Parathyroid adenoma (tissue), 2 donors: ENCODE measurements around the gene ESRRB.
A peak's percentile ranks its signal among the peaks of the same experiment; 100 is the strongest.

Experiments used
- H2AFZ ChIP-seq: fragments of 300-600 bp; sonication (generic); one replicate; pipeline ENCODE4 v1.7.0; 2017; ENCODE audit warnings: antibody characterized with exemption, mild to moderate bottlenecking
- H3K27ac ChIP-seq: fragments of 300-600 bp; sonication (generic); one replicate; pipeline ENCODE4 v1.7.0; 2017
- H3K27me3 ChIP-seq: fragments of 300-600 bp; sonication (generic); one replicate; pipeline ENCODE4 v1.7.0; 2017; ENCODE audit warnings: low read length; ENCODE audit not compliant: control insufficient read depth, insufficient read depth
- H3K36me3 ChIP-seq: fragments of 300-600 bp; sonication (generic); one replicate; pipeline ENCODE4 v1.7.0; 2017; ENCODE audit warnings: low read length; ENCODE audit not compliant: control insufficient read depth, insufficient read depth
- H3K4me1 ChIP-seq: fragments of 300-600 bp; sonication (generic); one replicate; pipeline ENCODE4 v1.7.0; 2017; ENCODE audit warnings: control low read depth
- H3K4me2 ChIP-seq: fragments of 300-600 bp; sonication (generic); one replicate; pipeline ENCODE4 v1.7.0; 2017; ENCODE audit warnings: low read length
- H3K4me3 ChIP-seq: fragments of 300-600 bp; sonication (generic); one replicate; pipeline ENCODE4 v1.7.0; 2017; ENCODE audit warnings: low read depth, low read length
- H3K79me2 ChIP-seq: fragments of 300-600 bp; sonication (generic); one replicate; pipeline ENCODE4 v1.7.0; 2017; ENCODE audit warnings: control low read depth
- H3K9ac ChIP-seq: fragments of 300-600 bp; sonication (generic); one replicate; pipeline ENCODE4 v1.7.0; 2017; ENCODE audit warnings: mild to moderate bottlenecking
- H3K9me3 ChIP-seq: fragments of 300-600 bp; sonication (generic); one replicate; pipeline ENCODE4 v1.7.0; 2017; ENCODE audit warnings: low read length; ENCODE audit not compliant: control insufficient read depth
- TF ChIP-seq, protein P1 (sequence below): fragments of 300-600 bp; sonication (generic); IDR thresholded peaks from one replicate; pipeline ENCODE4 v1.7.0; 2017; ENCODE audit warnings: antibody characterized with exemption, mild to moderate bottlenecking
- donor health status: primary hyperparathyroidism.

Gene ESRRB

DNA sequence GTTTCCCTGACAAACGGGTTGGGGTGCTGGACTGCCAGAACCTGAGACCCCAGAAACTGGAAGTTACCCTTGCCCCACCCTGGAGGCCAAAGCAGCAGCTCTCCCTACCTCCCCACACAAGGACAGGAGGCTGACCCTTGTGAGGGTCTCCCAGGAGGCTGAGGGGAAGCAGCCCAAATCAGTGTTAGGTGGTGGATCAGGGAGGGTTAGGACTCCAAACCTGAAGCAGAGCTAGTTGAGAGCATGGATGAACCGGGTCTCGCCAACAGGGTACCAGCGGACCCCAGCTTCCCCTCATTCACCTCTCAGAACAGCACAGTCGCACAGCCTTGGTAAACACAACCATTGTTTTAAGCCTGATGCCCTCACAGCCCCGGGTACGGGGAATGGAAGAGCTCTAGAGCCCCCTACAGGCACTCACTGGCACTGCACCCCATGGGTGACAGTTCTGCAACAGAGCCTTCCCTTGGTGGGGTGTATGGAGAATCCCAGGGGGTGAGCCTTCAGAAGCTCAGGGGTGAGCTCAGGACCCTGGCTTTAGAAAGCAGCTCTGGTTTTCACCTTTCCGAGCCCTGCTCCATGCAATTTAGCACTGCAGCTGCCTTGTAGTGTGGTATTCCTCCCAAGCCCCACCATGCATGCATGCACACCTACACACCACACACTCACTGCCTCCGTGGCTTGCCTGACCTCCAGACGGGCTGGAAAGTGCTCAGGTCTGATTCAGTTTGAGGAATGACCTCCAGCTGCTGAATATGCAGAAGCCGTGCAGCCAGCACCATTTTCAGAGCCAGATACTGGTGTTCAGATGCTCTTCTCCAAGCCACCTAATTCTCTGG is 11.2 kb downstream of the ESRRB start:
- no peak overlapping the region for H3K9ac ChIP-seq
- H3K4me1 ChIP-seq = no peaks in the 10 kb centered on the region
- no peaks in the 10 kb centered on the region for H3K79me2 ChIP-seq
- no peaks in the 10 kb centered on the region for H3K9me3 ChIP-seq
- TF ChIP-seq, protein P1, sequence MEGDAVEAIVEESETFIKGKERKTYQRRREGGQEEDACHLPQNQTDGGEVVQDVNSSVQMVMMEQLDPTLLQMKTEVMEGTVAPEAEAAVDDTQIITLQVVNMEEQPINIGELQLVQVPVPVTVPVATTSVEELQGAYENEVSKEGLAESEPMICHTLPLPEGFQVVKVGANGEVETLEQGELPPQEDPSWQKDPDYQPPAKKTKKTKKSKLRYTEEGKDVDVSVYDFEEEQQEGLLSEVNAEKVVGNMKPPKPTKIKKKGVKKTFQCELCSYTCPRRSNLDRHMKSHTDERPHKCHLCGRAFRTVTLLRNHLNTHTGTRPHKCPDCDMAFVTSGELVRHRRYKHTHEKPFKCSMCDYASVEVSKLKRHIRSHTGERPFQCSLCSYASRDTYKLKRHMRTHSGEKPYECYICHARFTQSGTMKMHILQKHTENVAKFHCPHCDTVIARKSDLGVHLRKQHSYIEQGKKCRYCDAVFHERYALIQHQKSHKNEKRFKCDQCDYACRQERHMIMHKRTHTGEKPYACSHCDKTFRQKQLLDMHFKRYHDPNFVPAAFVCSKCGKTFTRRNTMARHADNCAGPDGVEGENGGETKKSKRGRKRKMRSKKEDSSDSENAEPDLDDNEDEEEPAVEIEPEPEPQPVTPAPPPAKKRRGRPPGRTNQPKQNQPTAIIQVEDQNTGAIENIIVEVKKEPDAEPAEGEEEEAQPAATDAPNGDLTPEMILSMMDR = peak; percentile 95
- H3K36me3 ChIP-seq = no peaks in the 10 kb centered on the region
- H3K27ac ChIP-seq = no peak overlapping the region
- no peak overlapping the region for H2AFZ ChIP-seq
- no peaks in the 10 kb centered on the region for H3K27me3 ChIP-seq
- H3K4me2 ChIP-seq = no peak overlapping the region
- H3K4me3 ChIP-seq = no peak overlapping the region

DNA sequence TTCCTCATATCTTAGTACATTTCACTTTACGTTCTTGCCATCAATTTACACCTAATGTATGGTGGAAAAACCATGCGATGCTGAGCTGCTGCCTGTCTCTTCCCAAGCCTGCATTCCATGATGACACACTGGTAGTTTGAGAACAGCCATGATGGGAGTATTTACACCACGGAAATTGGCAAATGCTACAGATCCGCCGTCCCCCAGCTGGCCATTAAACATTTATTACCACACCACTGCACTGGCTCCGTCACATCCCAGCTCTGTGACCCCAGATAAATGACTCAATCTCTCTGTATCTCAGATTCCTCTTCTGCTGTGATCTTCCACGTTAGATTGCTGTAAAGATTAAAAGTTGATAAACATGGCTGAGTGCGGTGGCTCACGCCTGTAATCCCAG is 13.9 kb downstream of the ESRRB start:
- TF ChIP-seq, protein P1 = no peak
- Histone ChIP-seq H2AFZ (no peak overlapping the region), H3K27ac (no peak overlapping the region), H3K4me2 (no peak overlapping the region), H3K79me2 (no peaks in the 10 kb centered on the region), H3K9ac (no peak overlapping the region), H3K36me3 (no peaks in the 10 kb centered on the region), H3K27me3 (no peaks in the 10 kb centered on the region), H3K9me3 (no peaks in the 10 kb centered on the region), H3K4me1 (no peaks in the 10 kb centered on the region), H3K4me3 (no peak overlapping the region)

DNA sequence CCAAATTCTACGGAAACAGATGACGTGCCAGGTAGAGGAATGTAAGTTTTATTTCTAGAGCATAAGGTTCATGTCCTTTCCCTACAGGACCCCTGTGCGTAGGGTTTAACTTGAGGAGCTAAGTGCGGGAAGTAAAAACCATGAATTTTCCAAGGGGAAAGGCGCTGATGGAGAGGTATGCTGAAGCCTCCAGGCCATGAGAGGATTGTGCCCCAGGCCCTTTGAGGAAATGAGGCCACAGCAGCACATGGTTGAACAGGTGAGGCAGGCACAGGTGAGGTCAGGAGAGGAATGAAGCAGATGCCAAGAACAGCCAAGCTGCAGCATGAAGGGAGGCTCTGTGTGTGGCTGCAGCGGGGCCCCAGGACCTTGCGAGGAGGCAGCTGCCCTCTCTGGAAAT is 14.7 kb downstream of the ESRRB start:
- Histone ChIP-seq H3K27me3 (no peaks in the 10 kb centered on the region), H2AFZ (no peak overlapping the region), H3K4me2 (no peak overlapping the region), H3K36me3 (no peaks in the 10 kb centered on the region), H3K9ac (no peak overlapping the region), H3K4me1 (no peaks in the 10 kb centered on the region), H3K4me3 (no peak overlapping the region), H3K9me3 (no peaks in the 10 kb centered on the region), H3K27ac (no peak overlapping the region), H3K79me2 (no peaks in the 10 kb centered on the region)
- TF ChIP-seq, protein P1 = no peak

DNA sequence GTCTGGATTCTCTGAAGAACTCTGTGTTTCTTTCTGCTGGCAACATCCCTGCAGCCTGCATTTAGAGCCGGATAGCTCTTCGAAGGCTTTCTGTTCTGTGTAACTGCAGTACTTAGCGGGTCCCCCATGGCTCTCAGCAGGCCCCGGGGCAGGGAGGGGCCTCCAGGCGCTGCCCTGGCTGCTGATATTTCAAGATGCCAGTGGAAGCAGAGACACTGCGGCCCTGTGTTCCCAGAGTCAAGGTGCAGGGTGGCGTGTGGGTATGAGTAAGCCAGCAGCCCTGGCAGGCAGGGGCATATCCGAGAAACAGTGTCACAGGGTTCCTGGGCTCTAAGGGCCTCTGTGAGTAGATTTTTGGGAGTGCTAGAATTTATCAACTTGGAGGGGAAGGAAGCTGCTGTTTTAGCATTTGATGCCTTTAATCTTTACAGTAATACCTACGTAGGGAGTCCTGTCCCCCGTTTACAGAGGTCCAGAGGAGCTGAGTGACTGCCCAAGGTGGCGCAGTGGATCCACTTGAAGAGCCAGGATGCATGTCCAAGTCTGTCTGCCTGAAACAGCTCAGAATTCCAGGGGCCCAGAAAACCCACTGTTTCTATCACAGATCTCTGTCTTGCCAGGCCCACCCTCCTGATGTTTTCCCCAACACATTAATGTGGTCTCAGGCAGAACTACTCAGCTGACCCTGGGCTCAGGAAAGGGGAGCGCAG is 16.2 kb downstream of the ESRRB start:
- Histone ChIP-seq H3K36me3 (no peaks in the 10 kb centered on the region), H3K4me2 (no peak overlapping the region), H3K79me2 (no peaks in the 10 kb centered on the region)

More for the DNA sequence above, 16.2 kb downstream of the ESRRB start:
- H3K27me3 ChIP-seq = no peaks in the 10 kb centered on the region
- no peaks in the 10 kb centered on the region for H3K9me3 ChIP-seq
- H2AFZ ChIP-seq = no peak overlapping the region
- no peaks in the 10 kb centered on the region for H3K4me1 ChIP-seq
- no peak overlapping the region for H3K27ac ChIP-seq
- H3K4me3 ChIP-seq = no peak overlapping the region
- no peak overlapping the region for H3K9ac ChIP-seq
- TF ChIP-seq, protein P1 = no peak
